ENCODE measurements around the gene ADARB2. TPM values are rescaled to one million over a fixed set of nuclear protein-coding genes. Genes with fewer than 3 reads are reported as not detected.

ADARB2 gene
- total RNA-seq, 6 experiments from 2014 or later = not detected

DNA sequence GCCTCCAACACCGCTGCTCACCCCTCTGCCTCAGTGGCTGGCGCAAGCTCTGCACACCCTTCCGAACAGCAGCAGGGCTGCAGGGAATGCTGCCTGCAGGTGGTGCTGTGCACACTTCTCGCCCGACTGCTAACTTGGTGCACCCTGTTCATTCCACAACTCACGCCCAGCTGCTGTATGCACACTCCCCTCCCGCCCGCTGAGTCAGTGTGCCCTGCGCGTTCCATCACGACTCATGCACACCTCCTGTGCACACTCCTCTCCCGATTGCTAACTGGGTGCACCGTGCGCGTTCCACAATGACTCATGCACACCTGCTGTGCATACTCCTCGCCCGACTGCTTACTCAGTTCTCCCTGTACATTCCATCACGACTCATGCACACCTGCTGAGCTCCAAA lies 21.5 kb downstream of the ADARB2 start:
- H3K36me3 Mint-ChIP-seq (ENCODE audit: low read depth) = peaks cover 5% of the 10 kb centered on the region
- no peak for DNase-seq
- no peak overlapping the region for H3K27ac Mint-ChIP-seq
- H3K4me1 Mint-ChIP-seq (ENCODE audit: low read depth) = no peaks in the 10 kb centered on the region
- TF ChIP-seq, protein P1, sequence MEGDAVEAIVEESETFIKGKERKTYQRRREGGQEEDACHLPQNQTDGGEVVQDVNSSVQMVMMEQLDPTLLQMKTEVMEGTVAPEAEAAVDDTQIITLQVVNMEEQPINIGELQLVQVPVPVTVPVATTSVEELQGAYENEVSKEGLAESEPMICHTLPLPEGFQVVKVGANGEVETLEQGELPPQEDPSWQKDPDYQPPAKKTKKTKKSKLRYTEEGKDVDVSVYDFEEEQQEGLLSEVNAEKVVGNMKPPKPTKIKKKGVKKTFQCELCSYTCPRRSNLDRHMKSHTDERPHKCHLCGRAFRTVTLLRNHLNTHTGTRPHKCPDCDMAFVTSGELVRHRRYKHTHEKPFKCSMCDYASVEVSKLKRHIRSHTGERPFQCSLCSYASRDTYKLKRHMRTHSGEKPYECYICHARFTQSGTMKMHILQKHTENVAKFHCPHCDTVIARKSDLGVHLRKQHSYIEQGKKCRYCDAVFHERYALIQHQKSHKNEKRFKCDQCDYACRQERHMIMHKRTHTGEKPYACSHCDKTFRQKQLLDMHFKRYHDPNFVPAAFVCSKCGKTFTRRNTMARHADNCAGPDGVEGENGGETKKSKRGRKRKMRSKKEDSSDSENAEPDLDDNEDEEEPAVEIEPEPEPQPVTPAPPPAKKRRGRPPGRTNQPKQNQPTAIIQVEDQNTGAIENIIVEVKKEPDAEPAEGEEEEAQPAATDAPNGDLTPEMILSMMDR (IDR thresholded peaks at IDR 0.05) = no peak; the same call in 1 of the 2 replicates
- H3K9me3 Mint-ChIP-seq = peaks cover 70% of the 10 kb centered on the region
- peaks cover 1% of the 10 kb centered on the region for H3K27me3 Mint-ChIP-seq (ENCODE audit: insufficient read depth)
- H3K4me3 Mint-ChIP-seq = no peak overlapping the region

DNA sequence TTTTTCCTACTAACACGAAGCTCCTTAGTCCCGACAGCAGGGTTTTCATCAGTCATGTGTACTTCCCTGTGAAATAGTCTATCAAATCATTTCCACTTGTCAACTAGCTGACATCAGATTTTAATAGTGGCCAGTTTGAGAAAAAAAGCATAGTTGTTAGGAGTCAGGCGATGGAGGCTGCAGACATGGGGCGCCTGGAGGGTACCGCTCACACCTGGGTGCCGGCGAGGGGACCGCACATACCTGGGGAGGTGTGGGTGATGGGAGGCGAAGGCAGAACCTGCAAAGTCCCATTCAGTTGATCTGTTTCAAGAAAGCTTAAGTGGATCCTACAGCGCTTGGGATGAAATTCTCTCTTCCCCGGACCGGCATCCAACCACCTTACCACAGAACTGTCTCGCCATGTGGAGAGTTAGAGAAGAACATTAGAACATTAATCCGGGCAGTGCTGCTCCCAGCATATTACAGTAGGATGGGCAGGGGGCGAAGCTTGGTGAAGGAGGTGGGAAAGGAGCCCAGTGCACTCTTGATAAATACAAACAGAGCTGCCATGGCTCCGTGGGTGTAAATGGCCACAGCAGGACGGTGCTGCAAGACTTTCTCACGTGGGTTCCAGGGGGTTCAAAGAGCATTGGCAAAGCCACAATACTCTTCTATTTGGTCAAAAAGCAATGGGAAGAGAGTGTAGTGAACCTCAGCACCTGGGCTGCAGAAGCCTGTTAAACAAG lies 24.2 kb downstream of the ADARB2 start:
- H3K4me1 Mint-ChIP-seq (ENCODE audit: low read depth) = no peaks in the 10 kb centered on the region
- DNase-seq = no peak
- peaks cover 5% of the 10 kb centered on the region for H3K36me3 Mint-ChIP-seq (ENCODE audit: low read depth)
- H3K27me3 Mint-ChIP-seq (ENCODE audit: insufficient read depth) = peaks cover 1% of the 10 kb centered on the region
- TF ChIP-seq, protein P1 (IDR thresholded peaks at IDR 0.05) = no peak
- H3K9me3 Mint-ChIP-seq = peaks cover 63% of the 10 kb centered on the region
- no peak overlapping the region for H3K27ac Mint-ChIP-seq
- H3K4me3 Mint-ChIP-seq = no peak overlapping the region

DNA sequence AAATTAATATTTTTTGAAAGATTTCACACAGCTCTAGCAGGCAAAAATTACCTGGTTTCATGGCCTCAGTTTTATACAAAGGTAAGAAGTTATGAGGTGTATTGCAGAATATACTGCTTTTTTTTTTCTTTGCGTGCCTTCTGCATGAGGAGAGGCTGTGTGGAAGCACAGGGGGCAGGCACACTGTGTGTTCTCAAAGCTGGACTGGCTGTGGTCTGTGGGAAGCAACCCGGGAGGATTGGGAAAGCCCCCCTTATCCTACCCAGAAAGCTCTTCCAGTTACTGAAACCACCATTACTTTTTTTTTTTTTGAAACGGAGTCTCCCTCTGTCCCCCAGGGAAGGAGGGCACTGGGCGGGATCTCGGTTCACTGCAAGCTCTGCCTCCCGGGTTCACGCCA lies 25.0 kb downstream of the ADARB2 start:
- Mint-ChIP-seq H3K4me3 (no peak overlapping the region), H3K4me1 (ENCODE audit: low read depth) (no peaks in the 10 kb centered on the region), H3K9me3 (peaks cover 63% of the 10 kb centered on the region), H3K36me3 (ENCODE audit: low read depth) (peaks cover 5% of the 10 kb centered on the region), H3K27ac (no peak overlapping the region), H3K27me3 (ENCODE audit: insufficient read depth) (no peaks in the 10 kb centered on the region; the same call in none of the 2 replicates)
- TF ChIP-seq, protein P1 (IDR thresholded peaks at IDR 0.05) = no peak
- DNase-seq = no peak

DNA sequence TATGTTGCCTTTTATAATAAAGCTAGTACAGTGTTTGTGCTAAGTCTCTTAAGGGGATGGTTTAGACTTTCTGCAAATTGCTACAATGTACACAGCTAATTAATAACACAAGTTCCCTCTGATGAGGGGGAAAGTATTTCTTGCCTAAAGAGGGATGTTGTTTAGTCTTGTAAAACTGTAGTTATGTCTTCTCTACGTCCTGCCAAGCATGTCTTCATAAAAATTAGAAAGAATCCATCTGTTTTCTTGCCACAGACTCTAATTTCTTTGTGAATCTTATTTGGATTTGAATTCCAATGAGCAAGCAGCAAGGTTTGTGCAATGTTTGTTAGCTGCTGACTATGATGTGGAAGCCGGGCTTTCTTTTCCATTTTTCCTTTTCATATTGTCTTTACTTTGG lies 28.2 kb downstream of the ADARB2 start:
- DNase-seq = no peak
- Mint-ChIP-seq H3K36me3 (ENCODE audit: low read depth) (no peaks in the 10 kb centered on the region), H3K27ac (no peak overlapping the region), H3K27me3 (ENCODE audit: insufficient read depth) (no peaks in the 10 kb centered on the region; the same call in none of the 2 replicates), H3K4me3 (no peak overlapping the region), H3K4me1 (ENCODE audit: low read depth) (no peaks in the 10 kb centered on the region), H3K9me3 (peaks cover 61% of the 10 kb centered on the region)
- TF ChIP-seq, protein P1 (IDR thresholded peaks at IDR 0.05) = no peak

DNA sequence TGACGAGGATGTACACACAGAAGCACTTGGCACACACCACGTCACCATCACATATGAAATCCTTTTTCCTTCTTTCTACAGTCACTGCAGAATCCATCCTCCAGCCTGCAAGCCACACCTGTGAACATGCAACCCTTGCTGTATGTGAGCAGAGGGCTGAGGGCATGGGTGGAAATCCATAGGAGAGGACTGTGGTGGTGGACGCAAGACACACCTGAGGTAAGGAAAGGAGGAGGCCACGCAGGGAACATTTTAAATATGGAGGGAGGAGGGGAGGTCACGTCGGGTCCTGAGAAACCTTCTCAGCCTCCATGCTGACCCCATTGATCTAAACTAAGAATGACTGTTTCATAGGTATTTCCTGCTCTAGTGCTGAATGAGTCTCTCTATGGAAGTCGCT lies 28.6 kb downstream of the ADARB2 start:
- Mint-ChIP-seq H3K9me3 (peaks cover 58% of the 10 kb centered on the region), H3K27ac (no peak overlapping the region), H3K36me3 (ENCODE audit: low read depth) (no peaks in the 10 kb centered on the region), H3K27me3 (ENCODE audit: insufficient read depth) (no peaks in the 10 kb centered on the region; the same call in none of the 2 replicates), H3K4me3 (no peak overlapping the region), H3K4me1 (ENCODE audit: low read depth) (no peaks in the 10 kb centered on the region)
- DNase-seq = no peak
- TF ChIP-seq, protein P1 (IDR thresholded peaks at IDR 0.05) = no peak

Data from HFFc6 (cell line).